ENCODE data around the gene BBS2.

The BBS2 gene

DNA sequence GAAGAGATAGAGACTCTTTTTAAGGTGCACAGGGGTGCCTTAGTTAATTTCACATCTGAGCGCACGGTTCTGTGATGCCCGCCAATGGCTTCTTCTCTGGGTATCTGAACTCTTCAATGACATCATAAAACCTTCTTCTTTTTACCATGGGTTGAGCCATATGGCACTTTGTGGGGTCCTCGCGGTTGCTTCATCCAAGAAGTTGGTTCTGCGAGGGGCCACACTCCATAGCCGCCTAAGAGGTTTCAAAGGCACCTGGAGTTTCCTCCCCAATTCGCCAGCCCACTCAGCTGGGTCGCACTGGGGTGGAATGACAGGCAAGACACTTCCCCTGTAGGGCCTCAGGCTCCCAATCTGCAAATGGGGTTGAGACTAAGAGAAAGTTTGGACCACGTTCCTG is 34.6 kb upstream of the BBS2 start:
- no peak for TF ChIP-seq CTCF (conservative IDR thresholded peaks at IDR 0.05; ENCODE audit: low read depth, low read length)
- DNase-seq (ENCODE audit: low read depth) = no peak

DNA sequence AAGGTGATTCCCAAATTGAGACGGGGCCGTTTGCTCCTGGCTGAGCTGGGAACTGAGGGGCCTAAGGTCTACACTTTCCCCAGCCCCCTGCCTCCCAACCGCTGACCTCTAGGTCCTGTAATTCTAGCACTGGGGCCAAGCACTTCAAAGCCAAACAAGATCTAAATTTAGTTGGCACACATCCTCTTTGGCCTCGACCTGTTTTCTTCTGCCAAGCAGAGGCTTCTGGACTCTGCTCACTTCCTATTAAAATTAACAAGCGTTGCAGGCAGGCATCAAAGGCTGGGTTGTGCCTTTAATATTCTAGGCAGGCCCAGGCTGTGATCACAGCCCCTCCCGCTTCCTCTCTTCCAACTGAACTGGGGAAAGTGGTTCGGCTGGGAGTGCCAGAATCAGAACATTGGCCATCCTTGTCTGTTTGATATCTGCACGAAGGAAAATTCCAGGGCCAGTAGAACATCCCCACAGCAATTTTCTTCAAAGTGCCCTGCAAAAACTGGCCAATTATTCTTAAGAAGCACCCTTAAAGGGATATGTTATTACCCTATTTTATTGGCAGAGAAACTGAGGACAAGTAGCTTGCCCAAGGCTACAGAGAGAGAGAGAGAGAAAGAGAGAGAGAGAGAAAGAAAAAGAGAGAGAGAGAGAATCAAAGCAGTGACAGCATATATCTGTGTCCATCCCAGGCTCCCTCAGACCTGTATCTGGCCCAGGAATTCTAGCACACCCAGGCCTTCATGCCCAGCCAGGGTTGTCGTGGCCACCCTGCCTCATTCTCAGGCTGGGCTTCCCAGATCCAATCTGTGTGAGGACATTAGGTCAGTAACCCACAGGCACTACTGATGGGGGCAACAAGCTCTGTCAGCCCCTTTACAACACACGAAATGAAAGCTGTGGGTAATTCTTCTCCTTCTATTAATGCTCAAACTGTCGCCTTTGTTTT is 32.2 kb upstream of the BBS2 start:
- H3K4me3 ChIP-seq (ENCODE audit: low read depth, low read length) = no peak overlapping the region
- no peak for TF ChIP-seq CTCF (conservative IDR thresholded peaks at IDR 0.05; ENCODE audit: low read depth, low read length)
- no peak for DNase-seq (ENCODE audit: low read depth)

More for the DNA sequence above, 34.6 kb upstream of the BBS2 start:
- H3K4me3 ChIP-seq (ENCODE audit: low read depth, low read length) = no peak overlapping the region

GRCh38 chr16:56549744-56550385 is 30.0 kb upstream of the BBS2 start:
- no peak for TF ChIP-seq CTCF (conservative IDR thresholded peaks at IDR 0.05; ENCODE audit: low read depth, low read length)
- H3K4me3 ChIP-seq (ENCODE audit: low read depth, low read length) = no peak overlapping the region
- DNase-seq (ENCODE audit: low read depth) = peak; percentile 15

GRCh38 chr16:56549161-56549560 is 29.3 kb upstream of the BBS2 start:
- DNase-seq (ENCODE audit: low read depth) = no peak
- TF ChIP-seq CTCF (conservative IDR thresholded peaks at IDR 0.05; ENCODE audit: low read depth, low read length) = no peak
- no peak overlapping the region for H3K4me3 ChIP-seq (ENCODE audit: low read depth, low read length)

DNA sequence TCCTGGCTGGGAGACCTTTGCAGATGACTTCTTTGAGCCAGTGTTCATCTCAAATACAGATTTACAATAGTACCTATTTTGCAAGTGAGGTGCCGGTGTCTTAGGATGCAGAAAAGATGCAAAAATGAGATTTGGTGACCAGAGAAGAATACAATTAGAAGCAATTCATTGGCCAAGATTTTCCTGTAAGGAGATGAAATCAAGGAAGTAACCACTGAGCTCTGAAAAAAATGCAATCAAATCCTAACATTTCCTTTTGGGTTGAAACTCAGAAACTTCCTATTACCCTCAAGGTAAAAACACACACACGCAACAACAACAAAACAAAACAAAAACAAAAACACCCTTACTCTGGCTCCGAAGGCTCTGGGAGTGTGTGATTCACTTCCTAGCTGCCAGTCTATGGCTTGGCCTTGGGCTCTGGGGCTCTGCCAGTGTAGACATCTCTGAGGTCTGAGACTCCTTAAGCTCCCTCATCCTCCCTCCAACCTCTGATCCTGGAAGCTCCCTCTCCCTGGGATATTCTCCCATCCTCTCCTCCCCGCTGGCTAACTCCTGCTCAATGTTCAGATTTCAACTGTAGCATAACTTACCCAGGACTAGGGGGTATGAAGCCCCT is 28.2 kb upstream of the BBS2 start:
- no peak for TF ChIP-seq CTCF (conservative IDR thresholded peaks at IDR 0.05; ENCODE audit: low read depth, low read length)
- no peak for DNase-seq (ENCODE audit: low read depth)
- no peak overlapping the region for H3K4me3 ChIP-seq (ENCODE audit: low read depth, low read length)

GRCh38 chr16:56547120-56547948 is 27.5 kb upstream of the BBS2 start:
- DNase-seq (ENCODE audit: low read depth) = peak; percentile 77
- H3K4me3 ChIP-seq (ENCODE audit: low read depth, low read length) = no peak overlapping the region
- no peak for TF ChIP-seq CTCF (conservative IDR thresholded peaks at IDR 0.05; ENCODE audit: low read depth, low read length)

Data from choroid plexus epithelial cell (primary cell).